Vagina (tissue), 2 donors: Measurements from ENCODE around the gene RNF111. TPM values are rescaled to one million over a fixed set of nuclear protein-coding genes. Genes with fewer than 3 reads are reported as not detected.
A peak's percentile ranks its signal among the peaks of the same experiment; 100 is the strongest.

ENCODE experiments used
- DNase-seq, 2 donors: peaks; one replicate each; pipeline ENCODE4 v3.0.0-alpha.2; 2017; ENCODE audit errors: extremely low spot score in 2 of 2
- H3K27ac ChIP-seq: fragments of 200-600 bp; sonication (generic); one replicate; pipeline ENCODE4 v1.5.1; 2019
- H3K27me3 ChIP-seq: fragments of 200-600 bp; sonication (generic); one replicate; pipeline ENCODE4 v1.5.1; 2019
- H3K36me3 ChIP-seq, 2 donors: fragments of 200-600 bp; sonication (generic); one replicate each; pipeline ENCODE4 v1.5.1; 2017 to 2019
- H3K4me1 ChIP-seq: fragments of 200-600 bp; sonication (generic); one replicate; pipeline ENCODE4 v1.5.1; 2019
- H3K4me3 ChIP-seq, 2 donors: fragments of 200-600 bp; sonication (generic); 1 replicate in 1 of 2; 2 replicates in 1 of 2; pipeline ENCODE4 v1.5.1; 2016 to 2019
- H3K9me3 ChIP-seq: fragments of 200-600 bp; sonication (generic); one replicate; pipeline ENCODE4 v1.5.1; 2019
- CTCF ChIP-seq, 3 experiments: fragments of 450-650 bp in 2 of 3; fragments of 200-600 bp in 1 of 3; sonication (generic) in 1 of 3; IDR thresholded peaks; one replicate each; pipeline ENCODE4 v1.5.1; 2017 to 2019; ENCODE audit warnings: antibody characterized with exemption in 3 of 3, mild to moderate bottlenecking in 2 of 3, moderate library complexity in 2 of 3
- POLR2A ChIP-seq, 2 donors: fragments of 450-650 bp; IDR thresholded peaks; one replicate each; pipeline ENCODE4 v1.6.1; 2017; ENCODE audit warnings: antibody characterized with exemption in 2 of 2, mild to moderate bottlenecking in 2 of 2, moderate library complexity in 2 of 2
- POLR2AphosphoS5 ChIP-seq, 2 donors: sonication (generic); formaldehyde crosslinking; IDR thresholded peaks; one replicate each; pipeline ENCODE4 v1.9.0; 2017; ENCODE audit warnings: antibody characterized with exemption in 2 of 2, mild to moderate bottlenecking in 2 of 2, low read depth in 1 of 2; ENCODE audit not compliant: insufficient read depth in 1 of 2
- intact Hi-C: fragments of 100-400 bp; cut with DNase I; formaldehyde crosslinking; loops from one replicate; pipeline ENCODE4 v1.15.1; 2023
- total RNA-seq: library from RNA; depleted of rRNA; stranded (reverse); fragments of >200 nt; gene quantifications from one replicate; pipeline ENCODE4 v1.2.3, GENCODE V29; 2016

The RNF111 gene
- total RNA-seq, 1 donor from 2014 or later: 35.6 TPM

GRCh38 chr15:59094077-59094476 lies 106.6 kb downstream of the RNF111 start:
- no peak overlapping the region for H3K4me3 ChIP-seq
- peaks cover 0 to 65% of the 10 kb centered on the region in 2 donors for H3K36me3 ChIP-seq
- intact Hi-C loops: no loop called here

GRCh38 chr15:59096429-59096828 lies 109.0 kb downstream of the RNF111 start:
- Histone ChIP-seq H3K9me3 (no peaks in the 10 kb centered on the region), H3K4me1 (no peaks in the 10 kb centered on the region), H3K4me3 (no peak overlapping the region), H3K36me3 (peaks cover 0 to 55% of the 10 kb centered on the region in 2 donors), H3K27me3 (no peaks in the 10 kb centered on the region), H3K27ac (no peak overlapping the region)
- TF ChIP-seq POLR2AphosphoS5 (IDR thresholded peaks at IDR 0.05; ENCODE audit: insufficient read depth in 1 of 2, low read depth in 1 of 2): no peak
- no peak for TF ChIP-seq CTCF (IDR thresholded peaks at IDR 0.05)
- TF ChIP-seq POLR2A (IDR thresholded peaks at IDR 0.05): no peak
- intact Hi-C loops: no loop called here
- DNase-seq: no peak

More at GRCh38 chr15:59094077-59094476, 106.6 kb downstream of the RNF111 start:
- Histone ChIP-seq H3K9me3 (no peaks in the 10 kb centered on the region), H3K27ac (no peak overlapping the region), H3K4me1 (no peaks in the 10 kb centered on the region), H3K27me3 (no peaks in the 10 kb centered on the region)
- no peak for DNase-seq
- no peak for TF ChIP-seq CTCF (IDR thresholded peaks at IDR 0.05)
- TF ChIP-seq POLR2AphosphoS5 (IDR thresholded peaks at IDR 0.05; ENCODE audit: insufficient read depth in 1 of 2, low read depth in 1 of 2): no peak
- no peak for TF ChIP-seq POLR2A (IDR thresholded peaks at IDR 0.05)

- no peak for TF ChIP-seq POLR2A (IDR thresholded peaks at IDR 0.05)
- TF ChIP-seq CTCF (IDR thresholded peaks at IDR 0.05): no peak
- no peak for TF ChIP-seq POLR2AphosphoS5 (IDR thresholded peaks at IDR 0.05; ENCODE audit: insufficient read depth in 1 of 2, low read depth in 1 of 2)
- Histone ChIP-seq H3K4me1 (peaks cover under 1% of the 10 kb centered on the region), H3K27ac (no peak overlapping the region), H3K27me3 (no peaks in the 10 kb centered on the region), H3K9me3 (no peaks in the 10 kb centered on the region), H3K36me3 (peaks cover 0 to 30% of the 10 kb centered on the region in 2 donors), H3K4me3 (no peak overlapping the region)
- intact Hi-C loops: no loop called here
- no peak for DNase-seq
Measured at GRCh38 chr15:59099162-59099685, 111.8 kb downstream of the RNF111 start.

GRCh38 chr15:59104602-59104911 lies 117.1 kb downstream of the RNF111 start:
- Histone ChIP-seq H3K27me3 (no peaks in the 10 kb centered on the region), H3K4me1 (peaks cover 5% of the 10 kb centered on the region), H3K9me3 (no peaks in the 10 kb centered on the region), H3K4me3 (peak overlapping the region; percentile 45 to 47), H3K27ac (no peak overlapping the region), H3K36me3 (no peaks in the 10 kb centered on the region)
- DNase-seq: no peak
- intact Hi-C loops: no loop called here
- no peak for TF ChIP-seq CTCF (IDR thresholded peaks at IDR 0.05)
- TF ChIP-seq POLR2AphosphoS5 (IDR thresholded peaks at IDR 0.05; ENCODE audit: insufficient read depth in 1 of 2, low read depth in 1 of 2): no peak
- TF ChIP-seq POLR2A (IDR thresholded peaks at IDR 0.05): no peak

- peak in 1 of 2 donors; percentile 92 for DNase-seq
- Histone ChIP-seq H3K36me3 (no peaks in the 10 kb centered on the region), H3K4me3 (peak within 1 kb of the TSS; percentile 45 to 47), H3K9me3 (no peaks in the 10 kb centered on the region), H3K27me3 (no peaks in the 10 kb centered on the region), H3K27ac (no peak within 1 kb of the TSS), H3K4me1 (peaks cover 5% of the 10 kb centered on the region)
- intact Hi-C loops: no loop called here
- TF ChIP-seq POLR2A (IDR thresholded peaks at IDR 0.05) (no peak), POLR2AphosphoS5 (IDR thresholded peaks at IDR 0.05; ENCODE audit: insufficient read depth in 1 of 2, low read depth in 1 of 2) (peak; percentile 55 to 70)
Measured at GRCh38 chr15:59104912-59105732, 117.7 kb downstream of the RNF111 start, which contains the start of gene CCNB2. Gene CCNB2, plus strand, starts transcription at chr15:59105146. Its CDS starts 123 bp downstream, at chr15:59105269.
